Activated T-helper 9 cell treated with anti-CD3 and anti-CD28 coated beads, Interleukin-2, amount 50 U/mL, for 16 hours (primary cell): ENCODE data around the gene GRK5.

ENCODE experiments used
- DNase-seq: peaks from one replicate; pipeline ENCODE4 v3.0.0-alpha.2; 2020; ENCODE audit warnings: low read depth

The GRK5 gene

GRCh38 chr10:119383174-119383856 is 175.9 kb downstream of the GRK5 start:
- DNase-seq, result no peak

GRCh38 chr10:119384127-119384526 is 176.8 kb downstream of the GRK5 start:
- no peak for DNase-seq

GRCh38 chr10:119386666-119387065 is 179.3 kb downstream of the GRK5 start:
- no peak for DNase-seq

- DNase-seq, result no peak
Observed at GRCh38 chr10:119388849-119389345, 181.5 kb downstream of the GRK5 start.

GRCh38 chr10:119391440-119392251 is 184.3 kb downstream of the GRK5 start:
- no peak for DNase-seq

GRCh38 chr10:119393019-119393418 is 185.6 kb downstream of the GRK5 start:
- no peak for DNase-seq

GRCh38 chr10:119393421-119393820 is 186.1 kb downstream of the GRK5 start:
- no peak for DNase-seq

GRCh38 chr10:119393845-119394244 is 186.5 kb downstream of the GRK5 start:
- DNase-seq, result no peak

- DNase-seq, result no peak
Observed at GRCh38 chr10:119394657-119395279, 187.4 kb downstream of the GRK5 start.

- no peak for DNase-seq
Observed at GRCh38 chr10:119395280-119396007, 188.1 kb downstream of the GRK5 start.

GRCh38 chr10:119396008-119396708 is 188.8 kb downstream of the GRK5 start:
- DNase-seq, result no peak

GRCh38 chr10:119396709-119397071 is 189.3 kb downstream of the GRK5 start:
- no peak for DNase-seq

GRCh38 chr10:119397416-119397815 is 190.0 kb downstream of the GRK5 start:
- DNase-seq, result no peak

- no peak for DNase-seq
Observed at GRCh38 chr10:119398996-119399395, 191.6 kb downstream of the GRK5 start.

- no peak for DNase-seq
Observed at GRCh38 chr10:119399466-119399865, 192.1 kb downstream of the GRK5 start.

GRCh38 chr10:119401671-119402395 is 194.5 kb downstream of the GRK5 start:
- DNase-seq, result no peak

GRCh38 chr10:119403921-119404320 is 196.6 kb downstream of the GRK5 start:
- no peak for DNase-seq

GRCh38 chr10:119404719-119405519 is 197.5 kb downstream of the GRK5 start:
- DNase-seq, result no peak

GRCh38 chr10:119405520-119405807 is 198.1 kb downstream of the GRK5 start:
- no peak for DNase-seq

- DNase-seq, result no peak
Observed at GRCh38 chr10:119406137-119406536, 198.8 kb downstream of the GRK5 start.
